Measurements from ENCODE around the gene SCNN1G.
"Not testable (repeated sequence)": the region's sequence is repeated elsewhere in the genome, so short reads cannot be mapped to it uniquely, and the experiment has no call there.

The SCNN1G gene

GRCh38 chr16:23182679-23183542, at the start of gene SCNN1G:
SCNN1G (plus strand) TSS chr16:23182745; CDS start chr16:23186272, 3,527 bp downstream.
- no peak for DNase-seq

- no peak for DNase-seq
Measured at GRCh38 chr16:23132775-23133463, 49.6 kb upstream of the SCNN1G start.

- no peak for DNase-seq
Measured at GRCh38 chr16:23134274-23134673, 48.3 kb upstream of the SCNN1G start.

- no peak for DNase-seq
Measured at GRCh38 chr16:23137256-23137655, 45.3 kb upstream of the SCNN1G start.

GRCh38 chr16:23137818-23138217, 44.7 kb upstream of the SCNN1G start:
- DNase-seq, result no peak

- DNase-seq, result no peak
Measured at GRCh38 chr16:23140107-23140506, 42.4 kb upstream of the SCNN1G start.

- DNase-seq, result no peak
Measured at GRCh38 chr16:23141033-23141432, 41.5 kb upstream of the SCNN1G start.

GRCh38 chr16:23141500-23141899, 41.0 kb upstream of the SCNN1G start:
- no peak for DNase-seq

GRCh38 chr16:23141959-23142740, 40.4 kb upstream of the SCNN1G start:
- no peak for DNase-seq

GRCh38 chr16:23143391-23143790, 39.2 kb upstream of the SCNN1G start:
- DNase-seq, result no peak

GRCh38 chr16:23144393-23144792, 38.2 kb upstream of the SCNN1G start:
- not testable (repeated sequence) for DNase-seq

GRCh38 chr16:23145186-23145585, 37.4 kb upstream of the SCNN1G start:
- DNase-seq, result no peak

- DNase-seq, result no peak
Measured at GRCh38 chr16:23145608-23146007, 36.9 kb upstream of the SCNN1G start.

GRCh38 chr16:23146877-23147601, 35.5 kb upstream of the SCNN1G start:
- DNase-seq, result no peak

- no peak for DNase-seq
Measured at GRCh38 chr16:23147666-23148065, 34.9 kb upstream of the SCNN1G start.

GRCh38 chr16:23148166-23148512, 34.4 kb upstream of the SCNN1G start:
- no peak for DNase-seq

- DNase-seq, result peak; percentile 50
Measured at GRCh38 chr16:23148513-23149266, 33.9 kb upstream of the SCNN1G start.

- peak; percentile 91 for DNase-seq
Measured at GRCh38 chr16:23149267-23149992, 33.1 kb upstream of the SCNN1G start, which contains the start of gene USP31. USP31 (minus strand) TSS chr16:23149452; CDS start chr16:23149270, 182 bp downstream.

GRCh38 chr16:23149993-23150364, 32.6 kb upstream of the SCNN1G start:
- DNase-seq, result no peak

- no peak for DNase-seq
Measured at GRCh38 chr16:23152386-23153178, 30.0 kb upstream of the SCNN1G start.

Data from stimulated activated CD4-positive, alpha-beta T cell treated with anti-CD3 and anti-CD28 coated beads, Interleukin-1b, Interleukin-23, amount 100 ng/mL, for 48 hours (primary cell).